Measurements from ENCODE around the gene ESRRG.
"Not testable (repeated sequence)": the region's sequence is repeated elsewhere in the genome, so short reads cannot be mapped to it uniquely, and the experiment has no call there.

The ESRRG gene

GRCh38 chr1:216563087-216563486 is 160.1 kb downstream of the ESRRG start:
- DNase-seq (ENCODE audit: low spot score): no peak

DNA sequence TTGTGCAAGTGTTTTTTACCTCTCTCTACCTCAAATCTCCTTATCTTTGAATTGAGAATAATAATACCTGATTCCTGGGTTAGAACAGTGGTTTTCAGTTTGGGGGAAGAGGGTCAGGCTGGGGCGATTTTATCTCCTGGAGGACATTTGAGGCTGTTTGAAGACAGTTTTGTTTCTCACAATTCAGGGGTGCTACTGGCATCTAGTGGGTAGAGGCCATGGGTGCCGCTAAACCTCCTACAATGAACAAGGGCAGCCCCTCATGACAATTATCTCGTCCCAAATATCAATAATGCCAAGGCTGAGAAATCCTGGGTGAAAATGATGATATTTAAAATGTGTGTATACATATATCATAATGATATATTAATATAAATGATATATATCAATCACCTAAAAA is 160.8 kb downstream of the ESRRG start:
- DNase-seq (ENCODE audit: low spot score): no peak

GRCh38 chr1:216560527-216560926 is 162.7 kb downstream of the ESRRG start:
- DNase-seq (ENCODE audit: low spot score): no peak

- no peak for DNase-seq (ENCODE audit: low spot score)
Observed at GRCh38 chr1:216559359-216559758, 163.9 kb downstream of the ESRRG start.

- DNase-seq (ENCODE audit: low spot score): no peak
Observed at GRCh38 chr1:216555653-216556052, 167.6 kb downstream of the ESRRG start.

DNA sequence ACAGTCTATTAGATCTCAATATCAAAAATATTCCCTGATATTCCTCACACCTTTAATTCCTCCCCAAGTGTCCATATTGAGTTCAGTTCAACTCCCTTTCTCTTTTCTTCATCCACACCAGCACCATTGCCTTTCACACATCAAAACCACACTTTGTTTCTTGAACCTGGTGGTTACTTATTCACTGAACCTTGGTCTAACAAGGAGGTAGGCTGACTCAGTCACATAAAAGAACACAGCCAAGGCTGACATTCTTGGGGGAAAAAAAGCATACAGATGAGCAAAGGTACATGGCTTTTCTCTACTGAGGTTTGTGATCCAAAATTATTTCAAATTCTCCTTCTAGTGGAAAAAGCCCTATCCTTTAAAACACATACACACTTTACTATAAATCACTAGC is 168.3 kb downstream of the ESRRG start:
- DNase-seq (ENCODE audit: low spot score): no peak

GRCh38 chr1:216553766-216554165 is 169.5 kb downstream of the ESRRG start:
- DNase-seq (ENCODE audit: low spot score): no peak

- no peak for DNase-seq (ENCODE audit: low spot score)
Observed at GRCh38 chr1:216553040-216553439, 170.2 kb downstream of the ESRRG start.

DNA sequence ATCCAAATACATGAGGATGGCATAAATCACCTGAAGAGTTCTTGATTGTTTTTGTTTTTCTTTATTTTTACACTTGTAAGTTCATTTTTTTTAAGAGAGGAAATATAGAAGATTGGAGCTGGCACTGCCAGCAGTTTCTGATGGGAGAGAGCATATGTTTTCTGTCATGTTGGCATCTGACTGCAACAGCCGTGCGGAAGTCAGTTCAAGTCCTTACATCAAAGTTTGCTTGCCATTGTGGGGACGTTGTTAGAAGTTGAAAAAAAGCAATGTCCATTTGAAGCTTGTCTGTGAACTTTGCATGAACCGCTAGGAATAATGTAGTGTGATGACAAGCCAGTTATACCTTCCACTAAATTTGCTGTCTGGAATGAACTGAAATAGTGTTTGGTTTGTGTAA is 173.4 kb downstream of the ESRRG start:
- DNase-seq (ENCODE audit: low spot score): no peak

GRCh38 chr1:216542741-216543140 is 180.5 kb downstream of the ESRRG start:
- no peak for DNase-seq (ENCODE audit: low spot score)

GRCh38 chr1:216542263-216542662 is 181.0 kb downstream of the ESRRG start:
- DNase-seq (ENCODE audit: low spot score): no peak

- DNase-seq (ENCODE audit: low spot score): no peak
Observed at GRCh38 chr1:216535751-216536150, 187.5 kb downstream of the ESRRG start.

GRCh38 chr1:216535059-216535458 is 188.2 kb downstream of the ESRRG start:
- no peak for DNase-seq (ENCODE audit: low spot score)

GRCh38 chr1:216533776-216534175 is 189.5 kb downstream of the ESRRG start:
- no peak for DNase-seq (ENCODE audit: low spot score)

DNA sequence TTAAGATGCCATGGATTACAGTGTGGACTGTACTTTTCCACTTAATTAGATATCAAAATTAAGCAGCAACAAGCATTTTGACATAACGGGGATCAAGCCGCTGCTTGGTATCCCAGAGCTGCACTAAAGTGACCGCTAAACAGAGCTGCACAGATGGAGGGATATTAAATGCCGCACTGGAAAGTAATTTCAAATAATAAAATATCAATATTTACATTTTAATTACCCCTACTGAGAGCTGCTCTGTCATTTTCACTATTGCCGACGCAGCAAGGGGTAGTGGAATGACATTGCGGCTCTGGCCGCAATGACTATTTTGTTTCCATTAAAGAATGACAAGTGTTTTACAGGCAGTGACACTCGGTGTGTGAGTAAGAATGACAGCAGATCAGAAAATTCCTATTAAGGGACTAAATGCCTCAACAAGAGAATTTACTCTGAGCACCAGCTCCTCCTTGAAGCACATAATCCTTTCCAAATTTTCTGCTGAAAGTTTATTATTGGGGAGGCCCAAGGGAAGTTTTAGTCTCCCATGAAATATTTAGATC is 190.9 kb downstream of the ESRRG start:
- no peak for DNase-seq (ENCODE audit: low spot score)

DNA sequence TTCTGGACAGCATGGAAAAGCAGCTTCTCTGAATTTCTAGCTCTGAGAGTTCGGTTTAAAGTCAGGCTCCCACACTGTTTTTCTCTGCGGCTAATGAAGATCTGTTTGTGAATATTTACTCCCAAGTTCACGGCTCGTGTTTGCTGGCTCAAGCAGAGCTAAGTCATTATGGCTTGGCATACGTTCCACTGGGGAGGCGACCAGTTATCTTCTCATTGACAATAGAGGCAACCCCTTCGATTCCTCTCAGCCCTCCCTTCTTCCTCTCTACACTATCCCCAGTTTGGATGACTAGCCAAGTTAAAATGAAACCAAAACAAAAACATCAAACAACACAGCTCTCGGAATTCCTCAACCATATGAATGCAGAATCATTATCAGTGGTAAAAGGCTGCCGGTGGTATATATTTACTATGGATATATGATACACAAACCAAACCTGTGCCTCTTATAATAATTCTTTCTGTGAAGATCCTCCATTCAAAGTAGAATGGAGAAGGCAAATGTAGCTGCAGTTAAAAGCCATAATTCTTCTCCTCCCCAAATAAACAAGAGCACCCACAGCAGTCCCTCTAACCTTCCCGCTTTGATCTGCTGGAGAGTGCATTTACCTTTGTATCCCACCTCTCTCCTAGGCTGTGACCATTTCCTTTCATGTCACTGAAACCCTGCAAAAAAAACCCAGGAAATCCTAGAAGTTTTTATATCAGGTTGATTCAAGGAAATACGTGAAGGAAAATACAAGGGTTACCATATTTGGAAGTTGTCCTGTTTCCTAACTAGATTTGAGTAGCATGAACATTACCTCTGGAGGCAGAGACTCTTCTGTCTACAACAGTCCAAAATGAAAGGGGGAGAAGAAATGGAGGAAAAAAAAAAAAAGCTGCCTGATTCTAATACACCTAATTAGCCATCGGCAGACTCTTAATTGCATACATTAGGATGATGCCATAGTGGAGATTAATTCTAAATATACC is 191.7 kb downstream of the ESRRG start:
- no peak for DNase-seq (ENCODE audit: low spot score)

- DNase-seq (ENCODE audit: low spot score): not testable (repeated sequence)
Observed at GRCh38 chr1:216529851-216530250, 193.4 kb downstream of the ESRRG start.

DNA sequence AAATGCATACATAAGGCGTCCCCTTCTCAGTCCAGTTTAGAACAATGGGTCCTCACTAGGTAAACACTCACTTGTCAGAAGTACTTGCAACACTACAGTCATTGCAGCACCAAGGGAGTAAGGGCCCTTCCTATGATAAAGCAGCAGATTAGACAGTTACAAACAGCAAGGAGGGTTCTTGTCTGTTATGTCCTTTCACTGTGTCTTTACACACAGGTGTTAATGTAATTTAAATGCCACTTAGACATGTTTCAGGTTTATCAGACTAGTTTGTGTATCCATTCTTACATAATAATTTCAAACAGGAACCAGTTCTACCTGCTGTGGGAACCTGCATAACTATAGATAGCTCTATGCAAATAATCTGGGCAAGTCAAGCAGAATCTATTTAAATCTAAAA is 194.4 kb downstream of the ESRRG start:
- DNase-seq (ENCODE audit: low spot score): peak; percentile 16

DNA sequence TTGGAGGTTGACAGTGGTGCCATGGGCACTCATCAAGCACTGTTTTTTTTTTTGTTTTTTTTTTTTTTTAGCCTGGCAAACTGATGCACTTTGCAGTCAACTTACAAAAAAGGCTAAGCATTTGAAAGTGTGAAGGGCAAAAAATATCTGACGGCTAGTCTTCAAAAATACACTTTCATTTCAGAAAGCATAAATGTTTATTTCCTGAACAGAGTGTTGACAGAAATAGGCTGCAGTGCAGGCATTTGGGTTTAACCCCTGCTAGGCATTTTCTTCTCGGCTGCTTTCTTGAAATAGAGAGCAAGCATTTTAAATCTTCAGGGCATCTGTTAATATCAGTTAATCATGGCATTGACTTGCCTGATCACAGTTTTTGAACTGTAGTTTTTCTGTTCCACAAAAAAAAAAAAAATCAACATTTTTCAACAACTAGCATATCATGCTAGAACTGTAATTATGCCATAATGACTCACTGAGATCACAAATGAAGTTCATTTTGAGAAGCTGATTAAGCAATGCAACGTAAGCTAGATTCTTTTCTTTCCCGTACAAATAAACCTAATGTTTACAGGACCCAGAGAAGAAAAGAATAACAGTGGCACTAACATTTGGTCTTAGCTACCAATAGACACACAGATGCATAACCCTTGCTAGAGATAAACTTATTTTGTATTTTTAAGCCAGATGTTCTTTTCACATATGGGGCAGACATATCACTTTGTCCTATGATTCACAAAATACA is 199.6 kb downstream of the ESRRG start:
- no peak for DNase-seq (ENCODE audit: low spot score)

DNA sequence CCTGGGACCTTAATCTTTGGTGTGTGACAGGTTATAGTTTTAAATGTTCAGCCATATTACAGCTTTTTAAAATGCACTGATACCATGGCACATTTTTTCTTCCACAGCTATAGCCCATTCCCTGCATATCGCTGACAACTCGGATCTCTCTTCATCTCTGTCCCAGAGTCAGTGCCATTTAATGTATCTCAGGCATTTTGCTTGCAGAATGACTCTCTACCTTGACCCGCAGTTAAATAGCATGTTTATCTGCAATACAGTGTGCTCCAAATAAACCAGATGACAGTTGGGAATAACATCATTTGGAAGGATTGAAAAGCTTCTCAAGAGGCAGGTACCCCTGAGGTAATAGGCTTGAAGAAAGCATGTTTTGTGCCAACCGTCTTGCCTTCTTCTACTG is 200.2 kb downstream of the ESRRG start:
- no peak for DNase-seq (ENCODE audit: low spot score)

GRCh38 chr1:216521477-216521876 is 201.8 kb downstream of the ESRRG start:
- DNase-seq (ENCODE audit: low spot score): no peak

GRCh38 chr1:216518844-216519627 is 204.2 kb downstream of the ESRRG start:
- DNase-seq (ENCODE audit: low spot score): no peak
